HepG2 (cell line): Measurements from ENCODE around the gene CDC25C. TPM values are rescaled to one million over a fixed set of nuclear protein-coding genes. Genes with fewer than 3 reads are reported as not detected.

ENCODE experiments used
- ATAC-seq: fragments of 200-7000 bp; cut with Tn5 transposase; 3 replicates; pipeline ENCODE4 v1.9.1; 2020; ENCODE audit warnings: mild to moderate bottlenecking, moderate library complexity
- BruUV-seq: library from RNA; stranded (reverse); fragments of 400-500 nt; replicated peaks from 2 replicates; lab custom pipeline; 2021; lab: Mats Ljungman, UMichigan
- CTCF ChIA-PET: fragments of 300-600 bp; formaldehyde crosslinking; extraction: SDS; loops from one replicate; lab custom pipeline; 2021; ENCODE audit warnings: low total read pairs, inconsistent platforms, low intra/inter-chr PET ratio; lab: Yijun Ruan, JAX
- POLR2A ChIA-PET: fragments of 350-600 bp; sonication (Branson Sonifier 250); formaldehyde crosslinking; loops from one replicate; lab custom pipeline; 2020; ENCODE audit warnings: antibody characterized with exemption, inconsistent platforms; lab: Yijun Ruan, JAX
- DNase-seq: peaks from one replicate; pipeline ENCODE4 v3.0.0-alpha.2; 2015; ENCODE audit warnings: low spot score
- FAIRE-seq: peaks from 3 replicates; lab custom pipeline; 2011; peaks lifted over from hg19 to GRCh38; lab: Jason Lieb, UNC
- H2AFZ ChIP-seq: one replicate; pipeline ENCODE4 v1.6.1; 2011; ENCODE audit warnings: low read length, inconsistent platforms
- H3K27ac ChIP-seq: fragments of 300-600 bp; 3 replicates; pipeline ENCODE4 v1.8.0; 2011; ENCODE audit warnings: mixed run types, mild to moderate bottlenecking, mixed read lengths, low read length, inconsistent platforms; ENCODE audit not compliant: insufficient read depth; ENCODE audit errors: extremely low read length
- H3K27me3 ChIP-seq, 2 experiments: fragments of 200-600 bp in 1 of 2; 2 replicates in 1 of 2; 3 replicates in 1 of 2; pipeline versions ENCODE4 v1.6.0 to v1.8.0; 2011; ENCODE audit warnings: low read length in 2 of 2, mild to moderate bottlenecking in 2 of 2, moderate library complexity in 2 of 2, inconsistent platforms in 1 of 2; ENCODE audit not compliant: insufficient read depth in 2 of 2, control insufficient read depth in 1 of 2
- H3K36me3 ChIP-seq, 2 experiments: fragments of 200-600 bp in 1 of 2; replicated peaks in 1 of 2; 2 replicates in 1 of 2; 3 replicates in 1 of 2; pipeline versions ENCODE4 v1.5.1 to v1.8.0; 2011; ENCODE audit warnings: low read length in 2 of 2, inconsistent platforms in 1 of 2; ENCODE audit not compliant: insufficient read depth in 2 of 2, control insufficient read depth in 1 of 2
- H3K4me1 ChIP-seq: 2 replicates; pipeline ENCODE4 v1.5.1; 2012; ENCODE audit warnings: low read length, inconsistent platforms; ENCODE audit not compliant: insufficient read depth
- H3K4me2 ChIP-seq: 2 replicates; pipeline ENCODE4 v1.6.0; 2011; ENCODE audit warnings: low read depth, low read length, inconsistent platforms
- H3K4me3 ChIP-seq, 3 experiments: fragments of 200-600 bp in 1 of 3; sonication (generic), shearing (Covaris generic) in 1 of 3; replicated peaks in 1 of 3; 2 replicates each; pipeline ENCODE4 v1.5.1; 2011 to 2016; ENCODE audit warnings: low read length in 3 of 3, inconsistent platforms in 2 of 3, low read depth in 2 of 3, mild to moderate bottlenecking in 2 of 3, control low read depth in 1 of 3, mixed read lengths in 1 of 3; ENCODE audit not compliant: insufficient read depth in 1 of 3
- H3K79me2 ChIP-seq: one replicate; pipeline ENCODE4 v1.6.1; 2011; ENCODE audit warnings: low read length, inconsistent platforms; ENCODE audit not compliant: insufficient read depth
- H3K9ac ChIP-seq: 2 replicates; pipeline ENCODE4 v1.6.0; 2011; ENCODE audit warnings: mild to moderate bottlenecking, low read depth, low read length, inconsistent platforms; ENCODE audit not compliant: insufficient read depth
- H3K9me3 ChIP-seq: 2 replicates; pipeline ENCODE4 v1.5.1; 2012; ENCODE audit warnings: mild to moderate bottlenecking, low read length
- H4K20me1 ChIP-seq: 2 replicates; pipeline ENCODE4 v1.6.0; 2011; ENCODE audit warnings: inconsistent platforms, mild to moderate bottlenecking, low read length, moderate library complexity; ENCODE audit not compliant: insufficient read depth
- EEA1 ChIP-seq: sonication (generic); formaldehyde crosslinking; IDR thresholded peaks from 2 replicates; pipeline ENCODE4 v1.5.1; 2020; ENCODE audit warnings: mild to moderate bottlenecking, missing genetic modification reagents, borderline replicate concordance
- HMGA1 ChIP-seq: sonication (generic); formaldehyde crosslinking; conservative IDR thresholded peaks from 2 replicates; pipeline ENCODE4 v1.4.0; 2020; ENCODE audit warnings: missing genetic modification reagents
- IKZF4 ChIP-seq: sonication (generic); formaldehyde crosslinking; IDR thresholded peaks from 2 replicates; pipeline ENCODE4 v1.5.1; 2020; ENCODE audit warnings: borderline replicate concordance, mild to moderate bottlenecking, low read depth, missing genetic modification reagents; ENCODE audit errors: not compliant biosample characterization
- KDM1A ChIP-seq: IDR thresholded peaks from 2 replicates; pipeline ENCODE4 v1.6.1; 2016; ENCODE audit warnings: missing compliant biosample characterization
- MAX ChIP-seq: IDR thresholded peaks from 2 replicates; pipeline ENCODE4 v1.6.1; 2012; ENCODE audit warnings: inconsistent platforms
- MTERF4 ChIP-seq: sonication (generic); formaldehyde crosslinking; IDR thresholded peaks from 2 replicates; pipeline ENCODE4 v1.8.0; 2023; ENCODE audit warnings: mild to moderate bottlenecking, missing genetic modification reagents
- SIN3A ChIP-seq: IDR thresholded peaks from 2 replicates; pipeline ENCODE4 v1.6.1; 2011; ENCODE audit warnings: low read depth, mild to moderate bottlenecking, control low read depth, low read length, borderline replicate concordance
- SMAD1 ChIP-seq: sonication (generic); formaldehyde crosslinking; IDR thresholded peaks from 2 replicates; pipeline ENCODE4 v1.4.0; 2020; ENCODE audit warnings: missing genetic modification reagents, low read depth, mild to moderate bottlenecking, borderline replicate concordance
- SMARCE1 ChIP-seq: fragments of 450-650 bp; IDR thresholded peaks from 2 replicates; pipeline ENCODE4 v1.6.1; 2017; ENCODE audit warnings: borderline replicate concordance
- SUZ12 ChIP-seq: fragments of 150-350 bp; IDR thresholded peaks from 2 replicates; pipeline ENCODE4 v1.6.1; 2014; ENCODE audit warnings: low read depth, low read length
- ZKSCAN8 ChIP-seq: IDR thresholded peaks from 2 replicates; pipeline ENCODE4 v1.6.1; 2016; ENCODE audit warnings: borderline replicate concordance, missing genetic modification reagents, missing compliant biosample characterization
- ZNF543 ChIP-seq: sonication (generic); formaldehyde crosslinking; IDR thresholded peaks from 2 replicates; pipeline ENCODE4 v1.4.0; 2020; ENCODE audit warnings: mild to moderate bottlenecking, missing genetic modification reagents
- ZNF597 ChIP-seq: sonication (generic); formaldehyde crosslinking; IDR thresholded peaks from 2 replicates; pipeline ENCODE4 v1.5.0; 2020; ENCODE audit warnings: missing genetic modification reagents
- WGBS: methylation state at CpG from one replicate; pipeline ENCODE4 v1.1.6; 2017; ENCODE audit warnings: low lambda C conversion rate; 5-methylcytosine and 5-hydroxymethylcytosine counted together
- in situ Hi-C: cut with HindIII; loops from 2 replicates; pipeline ENCODE4 v1.10.0; 2017; ENCODE audit warnings: low pct_unique_long_range_greater_than_20kb; ENCODE audit not compliant: extremely low pct_ligation_motif_present
- intact Hi-C: fragments of 100-400 bp; cut with micrococcal nuclease; formaldehyde crosslinking; loops from one replicate; pipeline ENCODE4 v1.10.0; 2022; ENCODE audit not compliant: unreplicated experiment
- polyA plus RNA-seq, 8 experiments: library from polyadenylated mRNA; depleted of rRNA in 3 of 8; stranded (reverse) in 7 of 8; unstranded in 1 of 8; fragments of >200 nt; fragmentation: Illumina TruSeq in 4 of 8; extraction: Trizol in 4 of 8; gene quantifications; 2 replicates each; pipeline versions ENCODE4 v1.2.1 to v1.2.3, GENCODE V29; 2011 to 2016; ENCODE audit warnings: low read depth in 4 of 8, missing spikeins in 1 of 8, mixed read lengths in 1 of 8; ENCODE audit not compliant: insufficient read depth in 1 of 8
- total RNA-seq, 5 experiments: library from RNA; depleted of rRNA; stranded (reverse); fragments of >200 nt; fragmentation: Illumina TruSeq; extraction: Trizol; gene quantifications; 2 replicates each; pipeline ENCODE4 v1.2.3, GENCODE V29; 2016; ENCODE audit warnings: low read depth in 1 of 5
- TF ChIP-seq, protein P1 (sequence below): sonication (generic); formaldehyde crosslinking; IDR thresholded peaks from 2 replicates; pipeline ENCODE4 v1.8.1; 2023; ENCODE audit warnings: missing genetic modification reagents, mild to moderate bottlenecking, borderline replicate concordance
- TF ChIP-seq, protein P2 (sequence below): sonication (generic); formaldehyde crosslinking; IDR thresholded peaks from 2 replicates; pipeline ENCODE4 v1.4.0; 2020; ENCODE audit warnings: missing genetic modification reagents

The CDC25C gene
- total and polyA plus RNA-seq, 2 of the 13 experiments (the other 11 are each of a cell fraction or from before 2014, with no cell fraction given), result 17.7 to 27.6 TPM

DNA sequence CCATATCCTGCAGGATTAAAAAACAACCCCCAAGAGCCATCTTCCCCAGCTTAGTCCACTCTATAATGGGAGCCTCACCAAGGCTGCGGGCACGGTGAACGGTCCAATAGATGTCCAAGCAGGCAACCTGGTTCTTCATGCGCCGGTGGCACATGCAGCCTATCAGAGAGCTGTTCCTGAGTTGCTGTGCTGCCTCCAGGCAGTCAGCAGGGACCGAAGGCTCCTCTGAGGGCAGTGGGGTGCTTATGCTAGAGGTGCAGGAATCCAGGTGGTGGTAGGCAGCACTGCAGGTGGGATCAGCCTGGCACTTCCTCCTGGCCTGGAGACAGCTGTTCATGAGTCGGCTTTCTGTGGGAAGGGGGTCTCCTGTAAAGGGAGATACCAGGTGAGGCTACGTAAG lies 67.4 kb downstream of the CDC25C start:
- ATAC-seq, result peak; percentile 59; the same call in 2 of the 3 replicates
- Histone ChIP-seq H3K27me3 (peaks cover 0 to 8% of the 10 kb centered on the region in 2 experiments; a peak in 2 of 5 replicates), H3K36me3 (no peaks in the 10 kb centered on the region), H3K27ac (no peak overlapping the region), H3K4me1 (no peaks in the 10 kb centered on the region), H4K20me1 (no peaks in the 10 kb centered on the region), H2AFZ (no peak overlapping the region), H3K4me2 (no peak overlapping the region), H3K9me3 (no peaks in the 10 kb centered on the region), H3K4me3 (no peak overlapping the region), H3K9ac (no peak overlapping the region)
- FAIRE-seq, result no peak
- in situ Hi-C loops (no loop called here), intact Hi-C loops (no loop called here)
- no peak for DNase-seq
- CTCF ChIA-PET, result no interaction called here
- no TSS peak for BruUV-seq
- WGBS, result 74% methylated on average over 5 of the region's 8 CpGs
- TF ChIP-seq KDM1A (CRISPR knock-in tag) (no peak), ZNF543 (CRISPR knock-in tag) (no peak), EEA1 (CRISPR knock-in tag) (no peak), ZKSCAN8 (CRISPR knock-in tag) (no peak), MTERF4 (CRISPR knock-in tag) (no peak), SUZ12 (no peak), SMARCE1 (no peak), SMAD1 (no peak), HMGA1 (CRISPR knock-in tag) (no peak), ZNF597 (CRISPR knock-in tag) (no peak), SIN3A (no peak), IKZF4 (CRISPR knock-in tag) (no peak), MAX (no peak)
- TF ChIP-seq, protein P1, sequence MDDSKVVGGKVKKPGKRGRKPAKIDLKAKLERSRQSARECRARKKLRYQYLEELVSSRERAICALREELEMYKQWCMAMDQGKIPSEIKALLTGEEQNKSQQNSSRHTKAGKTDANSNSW, result no peak
- TF ChIP-seq, protein P2, sequence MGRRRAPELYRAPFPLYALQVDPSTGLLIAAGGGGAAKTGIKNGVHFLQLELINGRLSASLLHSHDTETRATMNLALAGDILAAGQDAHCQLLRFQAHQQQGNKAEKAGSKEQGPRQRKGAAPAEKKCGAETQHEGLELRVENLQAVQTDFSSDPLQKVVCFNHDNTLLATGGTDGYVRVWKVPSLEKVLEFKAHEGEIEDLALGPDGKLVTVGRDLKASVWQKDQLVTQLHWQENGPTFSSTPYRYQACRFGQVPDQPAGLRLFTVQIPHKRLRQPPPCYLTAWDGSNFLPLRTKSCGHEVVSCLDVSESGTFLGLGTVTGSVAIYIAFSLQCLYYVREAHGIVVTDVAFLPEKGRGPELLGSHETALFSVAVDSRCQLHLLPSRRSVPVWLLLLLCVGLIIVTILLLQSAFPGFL (CRISPR knock-in tag), result no peak
- TF ChIP-seq, all 625 proteins: peak for 0
- H3K79me2 ChIP-seq, result no peaks in the 10 kb centered on the region
- POLR2A ChIA-PET, result no interaction called here
